Neural progenitor cell (in vitro differentiated cells): Measurements from ENCODE around the gene CHGA. TPM values are rescaled to one million over a fixed set of nuclear protein-coding genes. Genes with fewer than 3 reads are reported as not detected.

Experiments
- DNase-seq: peaks from one replicate; pipeline ENCODE4 v3.0.0-alpha.2; 2016; ENCODE audit warnings: low spot score
- H2AFZ ChIP-seq: fragments of 200-600 bp; sonication (generic); replicated peaks from 2 replicates; pipeline ENCODE4 v1.6.1; 2016; ENCODE audit warnings: antibody characterized with exemption
- H3F3A ChIP-seq: fragments of 200-600 bp; sonication (generic); 2 replicates; pipeline ENCODE4 v1.6.1; 2016; ENCODE audit warnings: antibody characterized with exemption, low read depth
- H3K27ac ChIP-seq: fragments of 200-600 bp; sonication (generic); 2 replicates; pipeline ENCODE4 v1.5.1; 2016; ENCODE audit warnings: mild to moderate bottlenecking
- H3K27me3 ChIP-seq: fragments of 200-600 bp; sonication (generic); 2 replicates; pipeline ENCODE4 v1.6.1; 2016; ENCODE audit warnings: mild to moderate bottlenecking, moderate library complexity
- H3K36me3 ChIP-seq: fragments of 200-600 bp; sonication (generic); 2 replicates; pipeline ENCODE4 v1.5.1; 2016
- H3K4me1 ChIP-seq: fragments of 200-600 bp; sonication (generic); 2 replicates; pipeline ENCODE4 v1.6.1; 2016; ENCODE audit warnings: mixed run types
- H3K4me2 ChIP-seq: fragments of 200-600 bp; sonication (generic); 2 replicates; pipeline ENCODE4 v1.6.1; 2016
- H3K4me3 ChIP-seq: fragments of 200-600 bp; sonication (generic); 2 replicates; pipeline ENCODE4 v1.5.1; 2016
- H3K79me2 ChIP-seq: fragments of 200-600 bp; sonication (generic); 2 replicates; pipeline ENCODE4 v1.6.1; 2016; ENCODE audit warnings: low read depth
- H3K9ac ChIP-seq: fragments of 200-600 bp; sonication (generic); 2 replicates; pipeline ENCODE4 v1.6.1; 2016
- H3K9me3 ChIP-seq: fragments of 200-600 bp; sonication (generic); 2 replicates; pipeline ENCODE4 v1.5.1; 2016; ENCODE audit warnings: low read depth
- H4K20me1 ChIP-seq: fragments of 200-600 bp; sonication (generic); 2 replicates; pipeline ENCODE4 v1.6.1; 2016; ENCODE audit warnings: low read depth
- H3K27ac Mint-ChIP-seq: 3 replicates; pipeline ENCODE4 v1.8.0; 2021; ENCODE audit warnings: mixed read lengths
- H3K27me3 Mint-ChIP-seq: 2 replicates; pipeline ENCODE4 v1.8.0; 2022; ENCODE audit warnings: low read depth, mild to moderate bottlenecking, inconsistent platforms, moderate library complexity, mixed read lengths; ENCODE audit not compliant: insufficient read depth
- H3K36me3 Mint-ChIP-seq: 3 replicates; pipeline ENCODE4 v1.8.0; 2021; ENCODE audit warnings: mixed read lengths
- H3K4me1 Mint-ChIP-seq: 3 replicates; pipeline ENCODE4 v1.8.0; 2021; ENCODE audit warnings: mixed read lengths
- H3K4me3 Mint-ChIP-seq: 3 replicates; pipeline ENCODE4 v1.8.0; 2021; ENCODE audit warnings: mild to moderate bottlenecking, moderate library complexity, mixed read lengths
- H3K9me3 Mint-ChIP-seq: 3 replicates; pipeline ENCODE4 v1.8.0; 2020; ENCODE audit warnings: mixed read lengths
- EZH2 ChIP-seq: fragments of 200-600 bp; sonication (generic); IDR thresholded peaks from 2 replicates; pipeline ENCODE4 v1.6.1; 2017; ENCODE audit warnings: antibody characterized with exemption, mild to moderate bottlenecking, moderate library complexity
- EZH2phosphoT487 ChIP-seq: fragments of 200-600 bp; sonication (generic); IDR thresholded peaks from 2 replicates; pipeline ENCODE4 v1.6.1; 2017; ENCODE audit warnings: antibody characterized with exemption
- total RNA-seq: library from RNA; depleted of rRNA; stranded (reverse); fragments of >200 nt; gene quantifications from 2 replicates; pipeline ENCODE4 v1.2.3, GENCODE V29; 2015; ENCODE audit warnings: low replicate concordance
- TF ChIP-seq, protein P1 (sequence below): fragments of 200-600 bp; sonication (generic); IDR thresholded peaks from 2 replicates; pipeline ENCODE4 v1.5.1; 2017; ENCODE audit warnings: antibody characterized with exemption, mild to moderate bottlenecking

CHGA gene
- total RNA-seq, 1 donor from 2014 or later, result not detected

DNA sequence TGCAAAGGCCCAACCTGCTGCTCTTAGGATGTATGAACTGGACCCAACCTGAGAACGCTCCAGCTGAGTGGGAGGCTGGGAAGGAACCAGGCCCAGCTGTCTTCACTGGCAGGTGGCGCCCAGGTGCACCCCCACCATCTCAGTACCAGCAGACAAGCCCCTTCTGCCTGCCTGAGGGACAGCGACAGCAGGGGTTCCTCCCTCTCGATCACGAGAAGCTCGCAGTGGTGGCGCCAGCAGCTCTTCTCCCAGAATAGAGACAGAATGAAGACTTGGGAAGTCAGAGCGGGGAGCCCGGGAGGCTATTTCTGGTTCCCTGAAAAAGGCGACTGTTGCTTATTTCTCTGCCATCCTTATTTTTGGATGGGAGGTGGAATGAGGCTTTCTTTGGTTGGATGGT is 46.5 kb downstream of the CHGA start:
- TF ChIP-seq EZH2phosphoT487 (no peak), EZH2 (no peak)
- Mint-ChIP-seq H3K27me3 (peaks cover 14% of the 10 kb centered on the region), H3K4me3 (no peak overlapping the region), H3K9me3 (peaks cover 7% of the 10 kb centered on the region), H3K36me3 (peaks cover 9% of the 10 kb centered on the region), H3K4me1 (no peaks in the 10 kb centered on the region), H3K27ac (no peak overlapping the region)
- no peak for DNase-seq
- Histone ChIP-seq H3F3A (no peaks in the 10 kb centered on the region), H3K4me3 (no peak overlapping the region), H3K9me3 (no peaks in the 10 kb centered on the region), H3K9ac (no peak overlapping the region), H3K79me2 (peaks cover 18% of the 10 kb centered on the region), H2AFZ (no peak overlapping the region), H4K20me1 (no peaks in the 10 kb centered on the region), H3K27me3 (no peaks in the 10 kb centered on the region), H3K27ac (no peak overlapping the region), H3K4me2 (no peak overlapping the region), H3K4me1 (no peaks in the 10 kb centered on the region), H3K36me3 (no peaks in the 10 kb centered on the region)

DNA sequence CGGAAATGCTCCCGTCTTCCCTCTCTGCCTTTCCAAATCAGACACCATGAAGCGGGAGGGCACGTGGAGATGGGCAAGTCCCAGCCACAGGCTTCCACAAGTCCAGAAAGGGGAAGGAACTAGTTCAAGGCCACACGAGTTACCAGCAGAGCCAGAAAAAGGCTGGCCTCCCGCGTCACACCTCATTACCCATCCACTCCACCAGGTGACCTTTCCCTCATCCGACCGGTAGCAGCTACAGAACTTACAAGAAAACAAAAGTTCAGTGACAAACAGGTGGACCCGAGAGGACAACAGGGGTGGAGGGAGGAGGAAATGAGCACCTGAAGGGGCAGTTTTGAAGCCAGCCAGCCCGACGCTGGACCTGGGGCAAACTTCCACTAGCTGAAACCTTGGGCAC is 46.9 kb downstream of the CHGA start:
- Mint-ChIP-seq H3K27ac (peak overlapping the region; percentile 60), H3K4me1 (no peaks in the 10 kb centered on the region), H3K36me3 (peaks cover 9% of the 10 kb centered on the region), H3K27me3 (peaks cover 14% of the 10 kb centered on the region), H3K9me3 (peaks cover 7% of the 10 kb centered on the region), H3K4me3 (no peak overlapping the region)
- Histone ChIP-seq H3K36me3 (no peaks in the 10 kb centered on the region), H3K27me3 (no peaks in the 10 kb centered on the region), H3K9ac (no peak overlapping the region), H3K27ac (no peak overlapping the region), H3K4me3 (no peak overlapping the region), H3K9me3 (no peaks in the 10 kb centered on the region), H4K20me1 (no peaks in the 10 kb centered on the region), H3K4me1 (no peaks in the 10 kb centered on the region), H3K79me2 (peaks cover 18% of the 10 kb centered on the region), H2AFZ (no peak overlapping the region), H3K4me2 (no peak overlapping the region), H3F3A (no peaks in the 10 kb centered on the region)
- DNase-seq, result no peak
- TF ChIP-seq, protein P1, sequence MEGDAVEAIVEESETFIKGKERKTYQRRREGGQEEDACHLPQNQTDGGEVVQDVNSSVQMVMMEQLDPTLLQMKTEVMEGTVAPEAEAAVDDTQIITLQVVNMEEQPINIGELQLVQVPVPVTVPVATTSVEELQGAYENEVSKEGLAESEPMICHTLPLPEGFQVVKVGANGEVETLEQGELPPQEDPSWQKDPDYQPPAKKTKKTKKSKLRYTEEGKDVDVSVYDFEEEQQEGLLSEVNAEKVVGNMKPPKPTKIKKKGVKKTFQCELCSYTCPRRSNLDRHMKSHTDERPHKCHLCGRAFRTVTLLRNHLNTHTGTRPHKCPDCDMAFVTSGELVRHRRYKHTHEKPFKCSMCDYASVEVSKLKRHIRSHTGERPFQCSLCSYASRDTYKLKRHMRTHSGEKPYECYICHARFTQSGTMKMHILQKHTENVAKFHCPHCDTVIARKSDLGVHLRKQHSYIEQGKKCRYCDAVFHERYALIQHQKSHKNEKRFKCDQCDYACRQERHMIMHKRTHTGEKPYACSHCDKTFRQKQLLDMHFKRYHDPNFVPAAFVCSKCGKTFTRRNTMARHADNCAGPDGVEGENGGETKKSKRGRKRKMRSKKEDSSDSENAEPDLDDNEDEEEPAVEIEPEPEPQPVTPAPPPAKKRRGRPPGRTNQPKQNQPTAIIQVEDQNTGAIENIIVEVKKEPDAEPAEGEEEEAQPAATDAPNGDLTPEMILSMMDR, result no peak
- TF ChIP-seq EZH2phosphoT487, result no peak
- no peak for TF ChIP-seq EZH2

DNA sequence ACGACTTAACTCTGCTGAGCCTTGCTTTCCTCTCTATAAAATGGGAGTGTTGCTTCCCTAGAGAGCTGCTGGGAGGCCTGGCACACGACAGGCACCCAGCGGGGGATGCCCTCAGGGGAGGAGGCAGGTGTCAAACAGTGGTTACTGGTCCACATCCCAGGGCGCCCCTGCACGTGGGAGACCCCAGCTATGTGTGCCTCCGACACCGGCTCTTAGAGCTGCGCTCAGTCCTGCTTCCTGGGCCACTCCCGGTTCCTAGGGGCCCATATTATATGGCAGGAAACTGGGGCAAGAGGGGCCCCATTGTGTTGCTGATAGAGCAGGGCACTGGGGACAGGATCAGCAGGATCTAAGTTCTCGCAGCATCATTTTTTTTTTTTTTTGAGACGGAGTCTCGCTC is 47.3 kb downstream of the CHGA start:
- Histone ChIP-seq H3K9ac (no peak overlapping the region), H3K79me2 (peaks cover 14% of the 10 kb centered on the region), H3K36me3 (no peaks in the 10 kb centered on the region), H3F3A (no peaks in the 10 kb centered on the region), H3K27ac (no peak overlapping the region), H3K27me3 (no peaks in the 10 kb centered on the region), H3K4me1 (no peaks in the 10 kb centered on the region), H2AFZ (no peak overlapping the region), H4K20me1 (no peaks in the 10 kb centered on the region), H3K4me3 (no peak overlapping the region), H3K9me3 (no peaks in the 10 kb centered on the region), H3K4me2 (no peak overlapping the region)
- Mint-ChIP-seq H3K9me3 (peaks cover 3% of the 10 kb centered on the region), H3K4me3 (no peak overlapping the region), H3K27me3 (peaks cover 14% of the 10 kb centered on the region), H3K4me1 (no peaks in the 10 kb centered on the region), H3K27ac (no peak overlapping the region), H3K36me3 (peaks cover 9% of the 10 kb centered on the region)
- no peak for DNase-seq
- TF ChIP-seq EZH2phosphoT487 (no peak), EZH2 (no peak)
- TF ChIP-seq, protein P1, result no peak

DNA sequence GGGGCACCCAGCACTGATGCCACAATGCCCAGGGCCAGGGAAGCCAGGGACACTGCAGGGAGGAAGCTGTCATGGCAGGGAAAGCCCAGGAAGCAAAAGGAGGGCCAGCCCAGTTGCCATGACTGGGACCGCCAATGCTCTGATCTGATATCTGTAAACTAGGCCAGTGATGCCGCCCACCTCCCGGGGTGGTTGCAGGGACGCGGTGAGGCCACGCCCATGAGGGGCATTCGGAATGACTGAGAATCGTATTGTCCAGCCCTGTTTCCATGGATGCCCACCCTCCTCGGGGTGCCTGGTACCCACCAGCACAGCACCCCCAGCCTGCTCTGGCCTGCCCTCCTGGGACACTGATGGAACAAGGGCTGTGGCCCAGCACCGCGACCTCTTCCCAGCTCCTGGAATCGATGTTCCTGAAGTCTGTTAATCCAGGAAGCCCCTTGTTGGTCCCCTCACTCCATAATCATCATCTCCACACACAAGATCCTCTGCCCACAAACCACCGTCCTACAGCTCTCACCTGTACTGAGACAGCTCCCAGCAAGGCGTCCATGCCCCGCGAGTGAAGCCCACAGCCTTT is 48.7 kb downstream of the CHGA start:
- H3K4me2 ChIP-seq, result no peak overlapping the region
- Mint-ChIP-seq H3K4me1 (no peaks in the 10 kb centered on the region), H3K27ac (no peak overlapping the region), H3K4me3 (no peak overlapping the region), H3K9me3 (peaks cover 6% of the 10 kb centered on the region), H3K27me3 (peaks cover 12% of the 10 kb centered on the region), H3K36me3 (peaks cover 9% of the 10 kb centered on the region)
- no peak overlapping the region for H3K9ac ChIP-seq
- H3K4me1 ChIP-seq, result no peaks in the 10 kb centered on the region
- peaks cover 6% of the 10 kb centered on the region for H3K79me2 ChIP-seq
- H4K20me1 ChIP-seq, result no peaks in the 10 kb centered on the region
- TF ChIP-seq, protein P1, result no peak
- TF ChIP-seq EZH2 (no peak), EZH2phosphoT487 (no peak)
- H2AFZ ChIP-seq, result no peak overlapping the region
- H3K36me3 ChIP-seq, result no peaks in the 10 kb centered on the region
- H3F3A ChIP-seq, result no peaks in the 10 kb centered on the region
- H3K4me3 ChIP-seq, result no peak overlapping the region
- no peaks in the 10 kb centered on the region for H3K9me3 ChIP-seq
- H3K27ac ChIP-seq, result no peak overlapping the region
- no peaks in the 10 kb centered on the region for H3K27me3 ChIP-seq
- DNase-seq, result no peak
